NCI-H146 treated with DMSO at 0.1 percent for 48 hours (cell line): ENCODE data around the gene ETFA.

ENCODE experiments used
- DNase-seq: peaks from one replicate; lab custom pipeline; 2025; ENCODE audit not compliant: unreplicated experiment; lab: John Stamatoyannopoulos, UW

The ETFA gene

DNA sequence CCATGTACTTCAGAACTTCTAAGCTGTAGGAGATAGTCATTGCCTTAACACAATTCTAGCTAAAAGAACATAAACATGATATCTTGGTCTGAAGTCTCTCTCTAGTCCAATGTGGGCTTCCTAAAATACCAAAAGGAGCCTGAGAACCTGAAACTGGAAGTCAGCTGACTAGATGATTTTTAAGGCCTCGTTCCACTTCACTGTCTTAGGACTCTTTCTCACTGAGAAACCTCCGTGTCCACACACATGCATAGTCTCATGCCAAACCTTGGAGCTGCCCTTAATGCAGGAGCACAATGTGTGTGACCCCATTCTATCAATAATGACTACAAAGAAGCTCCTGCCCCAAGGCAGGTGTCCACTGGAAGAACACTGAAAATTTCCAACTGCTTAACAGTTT, 87.7 kb downstream of the ETFA start:
- no peak for DNase-seq

- no peak for DNase-seq
Observed at GRCh38 chr15:76222159-76222558, 89.1 kb downstream of the ETFA start.

- DNase-seq: no peak
Observed at GRCh38 chr15:76221085-76221767, 90.0 kb downstream of the ETFA start.

DNA sequence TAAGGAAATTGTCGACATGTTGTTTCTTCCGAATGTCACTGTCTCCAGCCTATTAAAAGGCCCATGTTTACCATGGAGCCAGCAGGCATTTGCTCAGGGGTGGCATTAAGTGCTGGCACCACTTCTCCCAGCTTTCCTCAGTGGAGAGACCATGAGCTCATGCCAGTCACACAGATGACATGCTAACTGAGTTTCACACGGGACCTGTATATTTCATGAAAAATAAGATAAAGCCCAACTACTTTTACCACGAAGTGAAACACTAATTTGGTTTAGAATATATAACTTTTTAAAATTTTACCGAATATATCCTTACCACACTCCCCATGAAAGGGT, 93.4 kb downstream of the ETFA start:
- DNase-seq: no peak

GRCh38 chr15:76217029-76217881, 94.0 kb downstream of the ETFA start:
- no peak for DNase-seq

GRCh38 chr15:76215634-76216033, 95.6 kb downstream of the ETFA start:
- no peak for DNase-seq

- DNase-seq: no peak
Observed at GRCh38 chr15:76209942-76210341, 101.3 kb downstream of the ETFA start.

GRCh38 chr15:76209523-76209922, 101.7 kb downstream of the ETFA start:
- DNase-seq: no peak

DNA sequence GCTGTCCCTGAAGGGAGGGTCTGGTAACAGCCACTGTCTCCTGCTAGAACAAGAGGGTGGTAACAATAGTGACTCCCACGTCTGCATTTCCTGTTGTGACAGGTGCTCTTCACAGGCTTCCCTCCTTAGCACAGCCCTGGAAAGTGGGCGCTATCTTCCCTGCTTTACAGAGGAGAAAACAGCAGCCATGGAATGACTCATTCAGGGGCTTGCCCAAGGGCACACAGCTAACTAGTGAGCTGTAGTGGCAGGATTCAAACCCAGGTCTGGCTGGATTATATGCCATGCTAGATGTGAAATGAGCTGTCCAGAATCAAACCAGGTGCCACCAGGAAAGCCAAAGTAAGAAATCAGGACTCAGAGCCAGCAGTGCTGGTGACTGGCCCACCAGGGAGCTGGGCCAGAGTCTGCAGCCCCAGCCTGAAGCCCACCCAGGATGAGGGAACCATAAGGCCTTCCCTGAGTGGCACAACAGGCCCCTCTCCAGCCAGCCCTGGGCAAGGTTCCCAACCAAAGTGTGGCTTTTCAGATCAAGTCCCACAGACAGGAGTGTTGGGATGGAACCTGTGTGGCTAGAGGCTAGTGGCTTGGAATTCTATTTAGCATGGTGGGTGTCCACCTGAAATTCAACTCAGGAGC, 102.4 kb downstream of the ETFA start:
- no peak for DNase-seq

DNA sequence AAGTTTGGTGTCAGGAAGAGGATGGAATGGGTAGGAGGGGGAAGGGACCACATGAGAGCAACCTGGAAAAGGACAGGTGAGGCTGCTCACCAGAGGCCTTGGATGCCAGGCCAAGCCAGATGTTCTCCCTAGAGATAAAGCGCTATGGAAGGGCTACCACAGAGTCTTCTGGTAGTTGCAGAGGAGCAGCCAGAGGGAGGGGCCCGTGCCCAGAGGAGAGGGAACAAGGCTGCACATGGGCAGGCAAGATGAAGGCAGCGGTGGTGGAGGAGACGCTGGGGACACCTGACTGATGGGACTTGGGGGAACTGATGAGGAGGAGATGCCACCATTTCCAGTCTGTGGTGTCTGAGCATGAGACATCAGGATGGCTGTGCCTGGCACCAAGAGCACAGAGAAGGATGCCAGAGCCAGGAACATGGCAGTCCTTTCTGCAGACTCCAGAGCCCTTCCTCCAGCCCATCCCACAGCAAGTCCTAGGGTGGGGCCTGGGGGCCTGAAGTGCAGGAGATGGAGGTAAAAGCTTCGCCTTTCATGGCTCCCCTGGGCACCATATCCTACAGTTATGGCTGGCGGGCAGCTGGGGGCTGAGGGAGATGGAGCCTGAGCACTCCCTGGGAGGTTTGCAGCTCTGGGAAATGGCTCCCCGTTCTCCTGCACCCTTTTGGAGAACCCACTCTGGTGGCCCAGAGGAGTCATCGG, 103.0 kb downstream of the ETFA start:
- DNase-seq: no peak

DNA sequence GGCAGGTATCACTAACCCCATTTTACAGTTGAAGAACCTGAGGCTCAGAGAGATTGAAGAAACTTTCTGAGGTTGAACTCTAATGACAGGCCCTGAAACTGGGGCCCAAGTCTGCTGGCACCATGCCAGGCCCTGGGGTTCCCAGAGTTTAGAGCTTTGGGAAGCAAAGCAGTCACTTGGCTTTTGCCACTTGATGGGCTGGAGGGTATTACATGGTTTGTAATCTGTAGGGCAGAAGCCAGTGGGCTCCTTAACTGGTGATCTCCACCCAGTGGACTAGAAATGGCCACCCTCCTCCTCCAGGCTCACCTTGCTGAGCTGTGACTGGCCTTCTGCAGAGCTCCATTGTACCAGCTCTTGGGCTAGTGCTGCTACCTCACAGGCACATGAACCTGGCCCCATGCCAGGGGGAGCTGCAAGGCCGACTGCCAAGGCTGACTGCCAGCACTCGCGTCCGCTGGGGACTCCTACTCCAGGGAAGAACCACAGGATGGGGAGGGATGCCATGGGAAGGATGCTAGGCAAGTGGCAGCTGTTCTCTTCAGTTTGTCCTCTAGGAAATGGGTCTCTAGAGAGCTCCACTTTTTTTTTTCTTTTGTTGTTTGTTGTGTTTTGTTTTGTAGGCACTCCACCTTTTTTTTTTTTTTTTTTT, 104.8 kb downstream of the ETFA start:
- no peak for DNase-seq

DNA sequence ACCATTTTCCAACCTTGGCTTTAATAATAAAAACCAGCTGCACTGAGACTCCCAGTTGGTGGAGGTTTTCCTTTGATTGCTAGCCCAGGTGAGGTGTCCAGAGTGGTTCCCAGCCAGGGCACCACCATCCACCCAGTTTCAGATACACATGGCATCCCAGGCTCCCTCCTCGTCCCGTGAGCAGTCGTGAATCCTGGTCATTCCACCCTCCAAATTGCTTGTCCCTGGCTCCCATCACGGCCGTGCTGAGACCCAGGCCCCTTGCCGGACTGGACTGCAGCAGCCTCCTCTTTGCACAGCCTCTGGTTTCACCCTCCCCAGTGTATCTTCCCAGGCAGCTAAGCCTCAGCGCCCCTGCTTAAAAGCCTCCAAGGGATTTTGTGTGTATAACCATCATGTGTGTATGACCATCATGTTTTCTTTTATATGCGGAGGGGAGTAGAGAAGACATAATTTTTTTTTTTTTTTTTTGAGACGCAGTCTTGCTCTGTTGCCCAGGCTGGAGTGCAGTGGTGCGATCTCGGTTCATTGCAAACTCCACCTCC, 106.3 kb downstream of the ETFA start:
- no peak for DNase-seq

GRCh38 chr15:76204109-76204845, 107.0 kb downstream of the ETFA start:
- DNase-seq: no peak

DNA sequence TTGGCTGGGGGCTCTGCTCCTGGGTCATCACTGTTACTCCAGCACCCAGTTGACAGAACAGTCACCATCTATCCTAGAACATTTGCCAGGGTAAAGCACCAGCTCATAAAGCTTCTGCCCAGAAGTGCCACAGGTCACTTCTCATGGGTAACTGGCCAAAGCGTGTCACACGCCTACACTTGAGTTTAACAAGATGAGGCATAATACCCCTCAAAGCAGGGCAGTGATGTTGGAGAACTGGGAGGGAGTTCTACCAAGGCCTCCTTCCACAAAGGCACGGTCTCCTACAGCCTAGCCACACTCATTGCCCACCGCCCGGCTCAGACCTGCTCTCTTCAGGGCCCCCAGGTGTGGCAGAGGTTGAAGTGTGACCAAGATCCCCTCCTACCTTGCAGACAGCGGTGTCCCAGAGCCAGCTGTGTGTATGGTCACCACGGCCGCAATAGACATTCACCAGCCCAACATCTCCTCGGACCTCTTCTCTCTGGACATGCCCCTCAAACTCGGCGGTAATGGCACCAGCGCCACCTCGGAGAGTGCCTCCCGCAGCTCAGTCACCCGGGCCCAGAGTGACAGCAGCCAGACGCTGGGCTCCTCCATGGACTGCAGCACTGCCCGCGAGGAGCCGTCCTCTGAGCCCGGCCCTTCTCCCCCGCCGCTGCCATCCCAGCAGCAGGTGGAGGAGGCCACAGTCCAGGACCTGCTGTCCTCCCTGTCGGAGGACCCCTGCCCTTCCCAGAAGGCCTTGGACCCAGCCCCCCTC, 107.7 kb downstream of the ETFA start:
- no peak for DNase-seq

- no peak for DNase-seq
Observed at GRCh38 chr15:76201536-76202255, 109.6 kb downstream of the ETFA start.

DNA sequence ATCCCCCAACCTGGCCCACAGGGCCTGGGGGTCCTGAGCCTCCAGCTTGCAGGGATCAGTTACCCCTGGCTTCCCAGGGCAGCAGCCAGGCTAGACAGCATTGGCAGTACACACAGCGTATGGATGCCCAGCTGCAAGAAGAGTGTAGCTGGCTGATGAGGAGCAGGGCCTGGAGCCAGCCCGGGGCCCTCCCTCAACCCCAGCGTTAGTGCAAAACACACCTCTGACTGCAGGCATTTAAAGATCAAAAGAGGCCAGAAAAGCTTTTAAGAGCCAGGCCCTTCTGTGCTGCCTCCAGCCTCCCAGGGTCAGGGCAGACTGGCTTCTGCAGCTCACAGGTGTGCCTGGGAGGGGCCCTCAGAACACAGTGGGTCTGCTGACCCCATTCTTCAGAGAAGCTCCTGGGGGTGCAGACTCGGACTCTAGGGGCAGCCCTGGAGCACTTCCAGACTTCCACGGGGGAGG, 110.6 kb downstream of the ETFA start:
- no peak for DNase-seq

DNA sequence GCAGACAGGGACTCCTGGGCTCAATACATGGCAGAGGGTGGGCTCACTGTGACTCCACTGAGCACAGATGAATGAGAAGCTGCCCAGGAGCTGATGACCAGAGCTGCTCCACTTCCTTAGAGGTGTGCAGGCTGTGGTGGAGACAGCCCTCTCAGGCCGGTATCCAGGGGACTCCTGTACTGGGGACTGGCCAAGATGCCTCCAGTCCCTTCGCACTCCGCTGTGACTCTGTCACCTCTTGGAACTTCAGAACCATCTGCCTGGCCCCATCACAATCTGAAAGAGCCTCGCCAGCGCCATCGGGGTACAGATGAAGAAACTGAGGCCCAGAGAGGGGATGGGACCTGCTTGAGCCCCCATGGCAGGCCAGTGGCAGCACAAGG, 111.2 kb downstream of the ETFA start:
- DNase-seq: no peak
